Right renal pelvis (tissue), 4 donors: ENCODE results near the gene DGKB. TPM values are rescaled to one million over a fixed set of nuclear protein-coding genes. Genes with fewer than 3 reads are reported as not detected.
"Not testable (repeated sequence)": the region's sequence is repeated elsewhere in the genome, so short reads cannot be mapped to it uniquely, and the experiment has no call there.

ENCODE experiments used
- DNase-seq, 4 donors: peaks; one replicate each; pipeline ENCODE4 v3.0.0-alpha.2; 2013; ENCODE audit warnings: low read depth in 4 of 4, low spot score in 3 of 4, missing footprints in 1 of 4
- polyA plus RNA-seq, 4 donors: library from polyadenylated mRNA; unstranded; fragments of 120-200 nt; gene quantifications; one replicate each; pipeline ENCODE4 v1.2.1, GENCODE V29; 2013; ENCODE audit not compliant: insufficient read length in 4 of 4

DGKB gene
- polyA plus RNA-seq, 4 donors = 2.8 to 3.4 (median 3.1) TPM

- DNase-seq = no peak
Observed at GRCh38 chr7:14332155-14332554, 570.4 kb downstream of the DGKB start.

- no peak for DNase-seq
Observed at GRCh38 chr7:14324767-14325166, 577.8 kb downstream of the DGKB start.

GRCh38 chr7:14322724-14323123, 579.8 kb downstream of the DGKB start:
- DNase-seq = no peak

- DNase-seq = no peak
Observed at GRCh38 chr7:14321947-14322346, 580.6 kb downstream of the DGKB start.

- no peak for DNase-seq
Observed at GRCh38 chr7:14309432-14309831, 593.1 kb downstream of the DGKB start.

GRCh38 chr7:14305233-14305866, 597.2 kb downstream of the DGKB start:
- DNase-seq = no peak

- no peak for DNase-seq
Observed at GRCh38 chr7:14303536-14303935, 599.0 kb downstream of the DGKB start.

GRCh38 chr7:14294637-14295036, 607.9 kb downstream of the DGKB start:
- no peak for DNase-seq

GRCh38 chr7:14293434-14293833, 609.1 kb downstream of the DGKB start:
- no peak for DNase-seq

- no peak for DNase-seq
Observed at GRCh38 chr7:14292737-14293136, 609.8 kb downstream of the DGKB start.

- no peak for DNase-seq
Observed at GRCh38 chr7:14289957-14290356, 612.6 kb downstream of the DGKB start.

- no peak for DNase-seq
Observed at GRCh38 chr7:14288701-14289100, 613.9 kb downstream of the DGKB start.

- no peak for DNase-seq
Observed at GRCh38 chr7:14287398-14287797, 615.2 kb downstream of the DGKB start.

GRCh38 chr7:14286036-14286435, 616.5 kb downstream of the DGKB start:
- DNase-seq = no peak

GRCh38 chr7:14279065-14279871, 623.3 kb downstream of the DGKB start:
- DNase-seq = not testable (repeated sequence)

- no peak for DNase-seq
Observed at GRCh38 chr7:14275356-14275755, 627.2 kb downstream of the DGKB start.

- DNase-seq = no peak
Observed at GRCh38 chr7:14271441-14271840, 631.1 kb downstream of the DGKB start.

GRCh38 chr7:14270099-14270498, 632.5 kb downstream of the DGKB start:
- DNase-seq = no peak

- no peak for DNase-seq
Observed at GRCh38 chr7:14260011-14260410, 642.5 kb downstream of the DGKB start.

GRCh38 chr7:14258861-14259260, 643.7 kb downstream of the DGKB start:
- no peak for DNase-seq

GRCh38 chr7:14258441-14258840, 644.1 kb downstream of the DGKB start:
- DNase-seq = no peak

GRCh38 chr7:14252458-14252857, 650.1 kb downstream of the DGKB start:
- no peak for DNase-seq
